ENCODE results near the gene SRRM3.

SRRM3 gene

DNA sequence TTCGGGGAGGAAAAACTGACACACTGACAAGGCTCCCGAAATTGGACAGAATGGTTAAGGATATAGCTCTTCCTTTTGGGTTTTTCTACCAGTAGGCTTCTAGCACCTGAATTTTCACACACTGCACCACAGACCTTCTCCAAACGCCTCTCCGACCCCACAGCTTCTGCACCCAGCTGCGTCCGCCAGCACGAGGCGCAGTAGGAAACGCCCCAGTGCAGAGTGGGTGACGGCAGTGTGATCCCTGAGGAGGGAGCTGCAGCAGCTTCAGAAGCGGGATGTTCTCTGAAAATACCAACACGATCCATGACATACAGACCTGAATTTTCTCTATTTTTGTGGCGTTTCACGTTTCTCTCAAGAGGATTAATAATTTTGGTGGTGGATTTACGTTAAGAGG is 126.7 kb downstream of the SRRM3 start:
- no peaks in the 10 kb centered on the region for H3K9me3 ChIP-seq (ENCODE audit: insufficient read depth, low read length)
- H3K27ac ChIP-seq (ENCODE audit: low read length), result no peak overlapping the region
- no peaks in the 10 kb centered on the region for H3K27me3 ChIP-seq (ENCODE audit: low read depth, low read length)
- TF ChIP-seq, protein P1, sequence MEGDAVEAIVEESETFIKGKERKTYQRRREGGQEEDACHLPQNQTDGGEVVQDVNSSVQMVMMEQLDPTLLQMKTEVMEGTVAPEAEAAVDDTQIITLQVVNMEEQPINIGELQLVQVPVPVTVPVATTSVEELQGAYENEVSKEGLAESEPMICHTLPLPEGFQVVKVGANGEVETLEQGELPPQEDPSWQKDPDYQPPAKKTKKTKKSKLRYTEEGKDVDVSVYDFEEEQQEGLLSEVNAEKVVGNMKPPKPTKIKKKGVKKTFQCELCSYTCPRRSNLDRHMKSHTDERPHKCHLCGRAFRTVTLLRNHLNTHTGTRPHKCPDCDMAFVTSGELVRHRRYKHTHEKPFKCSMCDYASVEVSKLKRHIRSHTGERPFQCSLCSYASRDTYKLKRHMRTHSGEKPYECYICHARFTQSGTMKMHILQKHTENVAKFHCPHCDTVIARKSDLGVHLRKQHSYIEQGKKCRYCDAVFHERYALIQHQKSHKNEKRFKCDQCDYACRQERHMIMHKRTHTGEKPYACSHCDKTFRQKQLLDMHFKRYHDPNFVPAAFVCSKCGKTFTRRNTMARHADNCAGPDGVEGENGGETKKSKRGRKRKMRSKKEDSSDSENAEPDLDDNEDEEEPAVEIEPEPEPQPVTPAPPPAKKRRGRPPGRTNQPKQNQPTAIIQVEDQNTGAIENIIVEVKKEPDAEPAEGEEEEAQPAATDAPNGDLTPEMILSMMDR (IDR thresholded peaks at IDR 0.05; ENCODE audit: low read depth, low read length), result no peak
- TF ChIP-seq EZH2phosphoT487 (IDR thresholded peaks at IDR 0.05; ENCODE audit: low read depth), result no peak
- H3K4me2 ChIP-seq (ENCODE audit: low read length), result no peak overlapping the region
- peaks cover 5% of the 10 kb centered on the region; the same call in 1 of the 2 replicates for H3K4me1 ChIP-seq (ENCODE audit: low read length)
- peaks cover 91% of the 10 kb centered on the region for H3K79me2 ChIP-seq (ENCODE audit: low read length)
- H2AFZ ChIP-seq (ENCODE audit: low read depth, low read length), result no peak overlapping the region
- peaks cover 59% of the 10 kb centered on the region for H3K36me3 ChIP-seq (replicated peaks; ENCODE audit: low read depth, low read length)
- no peak overlapping the region for H3K9ac ChIP-seq (ENCODE audit: low read length)
- no peak overlapping the region for H3K4me3 ChIP-seq (ENCODE audit: low read length)
- peaks cover 89% of the 10 kb centered on the region for H4K20me1 ChIP-seq (ENCODE audit: insufficient read depth, low read length)

- no peaks in the 10 kb centered on the region for H3K27me3 ChIP-seq (ENCODE audit: low read depth, low read length)
- H3K27ac ChIP-seq (ENCODE audit: low read length), result no peak overlapping the region
- no peak overlapping the region for H3K4me2 ChIP-seq (ENCODE audit: low read length)
- peaks cover 100% of the 10 kb centered on the region for H3K79me2 ChIP-seq (ENCODE audit: low read length)
- peaks cover 5% of the 10 kb centered on the region; the same call in 1 of the 2 replicates for H3K4me1 ChIP-seq (ENCODE audit: low read length)
- no peak overlapping the region for H3K4me3 ChIP-seq (ENCODE audit: low read length)
- no peak overlapping the region for H3K9ac ChIP-seq (ENCODE audit: low read length)
- H4K20me1 ChIP-seq (ENCODE audit: insufficient read depth, low read length), result peaks cover 91% of the 10 kb centered on the region
- no peak overlapping the region for H2AFZ ChIP-seq (ENCODE audit: low read depth, low read length)
- TF ChIP-seq, protein P1 (IDR thresholded peaks at IDR 0.05; ENCODE audit: low read depth, low read length), result no peak
- no peak for TF ChIP-seq EZH2phosphoT487 (IDR thresholded peaks at IDR 0.05; ENCODE audit: low read depth)
- H3K36me3 ChIP-seq (replicated peaks; ENCODE audit: low read depth, low read length), result peaks cover 65% of the 10 kb centered on the region
- H3K9me3 ChIP-seq (ENCODE audit: insufficient read depth, low read length), result no peaks in the 10 kb centered on the region
Measured at GRCh38 chr7:76329479-76329878, 127.8 kb downstream of the SRRM3 start.

DNA sequence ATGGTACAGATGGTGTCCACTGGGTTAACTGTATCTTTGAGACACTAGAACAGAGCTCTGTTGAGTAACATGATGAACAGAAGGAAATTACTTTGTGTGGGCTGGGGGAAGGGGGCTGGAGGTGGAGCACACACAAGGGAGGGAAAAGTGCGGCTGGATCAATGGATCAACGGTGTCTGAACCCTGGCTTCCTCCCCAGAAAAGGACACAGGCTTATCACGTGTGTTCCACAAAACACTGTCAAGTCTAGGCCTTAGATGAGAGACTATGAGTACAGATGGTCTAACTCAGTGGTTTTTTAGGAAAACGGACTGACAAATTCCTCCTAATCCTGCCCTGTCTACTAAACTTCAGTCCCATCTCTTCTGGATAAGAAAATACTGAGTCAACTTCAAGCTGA is 128.6 kb downstream of the SRRM3 start:
- H3K4me2 ChIP-seq (ENCODE audit: low read length), result no peak overlapping the region
- H3K27ac ChIP-seq (ENCODE audit: low read length), result no peak overlapping the region
- no peak overlapping the region for H3K9ac ChIP-seq (ENCODE audit: low read length)
- peaks cover 100% of the 10 kb centered on the region for H3K79me2 ChIP-seq (ENCODE audit: low read length)
- peaks cover 91% of the 10 kb centered on the region for H4K20me1 ChIP-seq (ENCODE audit: insufficient read depth, low read length)
- H3K36me3 ChIP-seq (replicated peaks; ENCODE audit: low read depth, low read length), result peaks cover 63% of the 10 kb centered on the region
- H3K9me3 ChIP-seq (ENCODE audit: insufficient read depth, low read length), result no peaks in the 10 kb centered on the region
- no peak overlapping the region for H2AFZ ChIP-seq (ENCODE audit: low read depth, low read length)
- H3K4me3 ChIP-seq (ENCODE audit: low read length), result no peak overlapping the region
- no peaks in the 10 kb centered on the region for H3K27me3 ChIP-seq (ENCODE audit: low read depth, low read length)
- TF ChIP-seq, protein P1 (IDR thresholded peaks at IDR 0.05; ENCODE audit: low read depth, low read length), result no peak
- TF ChIP-seq EZH2phosphoT487 (IDR thresholded peaks at IDR 0.05; ENCODE audit: low read depth), result no peak
- H3K4me1 ChIP-seq (ENCODE audit: low read length), result peaks cover 5% of the 10 kb centered on the region; the same call in 1 of the 2 replicates

DNA sequence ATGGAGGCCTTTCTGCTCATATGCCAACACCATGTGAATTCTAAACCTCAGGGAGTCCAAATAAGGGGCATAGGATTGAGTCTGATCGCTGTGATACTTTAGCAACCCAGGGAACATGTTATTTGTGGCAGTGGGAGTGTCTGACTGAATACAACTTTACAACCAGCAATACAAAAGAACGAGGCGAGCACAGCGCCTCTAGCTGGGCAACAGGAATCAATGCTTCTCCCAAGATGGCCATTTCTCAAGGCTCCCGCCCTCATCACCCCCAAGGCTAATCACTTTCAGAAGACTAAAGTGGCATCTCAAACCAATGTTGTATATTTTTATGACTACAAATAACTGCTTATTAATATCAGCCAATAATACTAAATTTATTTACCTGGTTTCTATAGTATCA is 129.0 kb downstream of the SRRM3 start:
- Histone ChIP-seq H3K9ac (ENCODE audit: low read length) (no peak overlapping the region), H3K36me3 (replicated peaks; ENCODE audit: low read depth, low read length) (peaks cover 62% of the 10 kb centered on the region), H3K9me3 (ENCODE audit: insufficient read depth, low read length) (no peaks in the 10 kb centered on the region), H3K4me1 (ENCODE audit: low read length) (peaks cover 5% of the 10 kb centered on the region; the same call in 1 of the 2 replicates), H2AFZ (ENCODE audit: low read depth, low read length) (no peak overlapping the region), H3K4me2 (ENCODE audit: low read length) (no peak overlapping the region), H3K27ac (ENCODE audit: low read length) (no peak overlapping the region), H4K20me1 (ENCODE audit: insufficient read depth, low read length) (peaks cover 94% of the 10 kb centered on the region), H3K27me3 (ENCODE audit: low read depth, low read length) (no peaks in the 10 kb centered on the region), H3K79me2 (ENCODE audit: low read length) (peaks cover 100% of the 10 kb centered on the region), H3K4me3 (ENCODE audit: low read length) (no peak overlapping the region)
- no peak for TF ChIP-seq EZH2phosphoT487 (IDR thresholded peaks at IDR 0.05; ENCODE audit: low read depth)
- TF ChIP-seq, protein P1 (IDR thresholded peaks at IDR 0.05; ENCODE audit: low read depth, low read length), result peak; percentile 18
